Cardiac muscle cell (in vitro differentiated cells and primary cell): Measurements from ENCODE around the gene LRFN3. TPM values are rescaled to one million over a fixed set of nuclear protein-coding genes. Genes with fewer than 3 reads are reported as not detected.

Experiments
- DNase-seq, 2 donors: peaks; one replicate each; pipeline versions ENCODE4 v3.0.0 to v3.0.0-alpha.2; 2010 to 2017; ENCODE audit warnings: low read depth in 1 of 2, low spot score in 1 of 2
- H3K27ac ChIP-seq: fragments of 200-600 bp; sonication (generic); 2 replicates; pipeline ENCODE4 v1.5.1; 2016
- H3K27me3 ChIP-seq: fragments of 200-600 bp; sonication (generic); 2 replicates; pipeline ENCODE4 v1.6.0; 2016; ENCODE audit warnings: control low read depth
- H3K36me3 ChIP-seq: fragments of 200-600 bp; sonication (generic); 2 replicates; pipeline ENCODE4 v1.5.1; 2016; ENCODE audit warnings: control low read depth
- H3K4me1 ChIP-seq: fragments of 200-600 bp; sonication (generic); 2 replicates; pipeline ENCODE4 v1.8.1; 2017; ENCODE audit warnings: low read depth, mild to moderate bottlenecking, mixed run types
- H3K4me3 ChIP-seq: fragments of 200-600 bp; sonication (generic); 2 replicates; pipeline ENCODE4 v1.5.1; 2016; ENCODE audit warnings: mild to moderate bottlenecking
- H3K9me3 ChIP-seq: fragments of 200-600 bp; sonication (generic); 2 replicates; pipeline ENCODE4 v1.5.1; 2017; ENCODE audit warnings: low read depth, mild to moderate bottlenecking, control low read depth
- CTCF ChIP-seq: IDR thresholded peaks from 2 replicates; pipeline ENCODE4 v1.5.1; 2012; ENCODE audit warnings: low read depth, mild to moderate bottlenecking, low read length
- polyA plus RNA-seq: library from polyadenylated mRNA; unstranded; fragments of >200 nt; fragmentation: Nextera tagmentation; extraction: Ambion mirVana; gene quantifications from 2 replicates; pipeline ENCODE4 v1.2.1, GENCODE V29; 2016
- total RNA-seq: library from RNA; depleted of rRNA; stranded (reverse); fragments of >200 nt; gene quantifications from 2 replicates; pipeline ENCODE4 v1.2.3, GENCODE V29; 2016

The LRFN3 gene
- total and polyA plus RNA-seq, 2 experiments from 2014 or later = 14.3 to 16.0 TPM

DNA sequence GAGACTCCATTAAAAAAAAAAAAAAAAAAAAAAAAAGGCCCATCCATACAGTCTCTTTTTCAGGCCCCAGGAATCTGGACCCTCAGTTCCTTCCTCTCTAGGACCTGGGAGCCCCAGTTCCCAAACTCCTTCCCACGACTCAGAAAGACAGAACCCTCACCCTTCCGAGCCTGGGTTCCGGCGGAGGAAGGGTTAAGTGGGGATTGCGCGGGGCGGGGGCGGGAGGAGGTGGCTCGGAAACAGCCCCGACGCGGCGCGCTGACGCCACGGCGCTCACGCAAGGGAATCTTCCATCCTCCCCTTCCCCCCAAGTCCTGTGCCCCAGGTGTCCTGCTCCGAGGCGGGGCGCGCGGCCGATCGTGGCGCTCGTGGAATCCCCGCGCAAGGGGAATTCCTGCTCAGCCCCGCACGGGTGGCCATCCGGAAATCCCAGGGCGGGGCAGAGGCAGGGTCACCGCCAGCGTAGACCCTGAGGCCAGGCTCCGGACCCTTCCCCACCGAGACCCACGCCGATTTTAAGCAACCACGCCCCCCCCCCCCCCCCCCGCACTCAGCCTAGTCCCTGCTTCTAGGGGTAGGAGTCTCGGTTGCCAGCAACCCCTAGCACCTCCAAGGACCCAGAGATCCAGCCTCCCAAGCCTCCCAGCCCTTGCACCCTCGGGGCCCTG lies 36.5 kb upstream of the LRFN3 start:
- peaks cover 4% of the 10 kb centered on the region for H3K36me3 ChIP-seq
- H3K27me3 ChIP-seq = no peaks in the 10 kb centered on the region
- H3K4me3 ChIP-seq = peak overlapping the region; percentile 86
- H3K4me1 ChIP-seq = no peaks in the 10 kb centered on the region
- TF ChIP-seq CTCF = no peak
- peak; percentile 80 to 82 for DNase-seq
- no peaks in the 10 kb centered on the region for H3K9me3 ChIP-seq
- no peak overlapping the region for H3K27ac ChIP-seq

DNA sequence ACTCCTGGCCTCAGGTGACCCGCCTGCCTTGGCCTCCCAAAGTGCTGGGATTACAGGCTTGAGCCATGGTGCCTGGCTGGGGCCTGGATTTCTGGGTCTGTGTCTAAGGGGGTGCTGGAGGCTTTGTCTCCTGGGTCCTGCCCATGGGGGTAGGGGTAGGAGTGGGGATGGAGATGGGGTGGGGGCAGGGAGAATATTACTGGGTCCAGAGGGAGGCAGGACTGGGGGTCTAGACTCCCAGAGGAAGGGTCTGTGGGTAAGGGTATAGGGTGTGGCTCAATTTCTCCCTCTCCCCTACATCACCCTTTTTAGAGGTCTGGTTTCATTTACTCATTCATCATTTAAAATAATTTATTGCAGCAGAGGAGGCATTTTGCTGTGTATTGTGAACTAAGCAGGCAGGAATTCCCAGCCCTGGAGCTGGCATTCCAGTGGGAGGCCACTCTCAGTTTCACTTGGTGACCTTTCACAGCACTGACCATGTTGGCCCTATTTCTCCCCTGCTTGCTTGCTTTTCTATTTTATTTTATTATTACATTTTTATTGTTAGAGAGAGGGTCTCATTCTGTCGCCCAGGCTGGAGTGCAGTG lies 35.0 kb upstream of the LRFN3 start:
- no peaks in the 10 kb centered on the region for H3K9me3 ChIP-seq
- H3K36me3 ChIP-seq = no peaks in the 10 kb centered on the region
- H3K27me3 ChIP-seq = no peaks in the 10 kb centered on the region
- no peak overlapping the region for H3K27ac ChIP-seq
- H3K4me3 ChIP-seq = no peak overlapping the region
- DNase-seq = peak in 1 of 2 donors; percentile 25
- H3K4me1 ChIP-seq = no peaks in the 10 kb centered on the region
- TF ChIP-seq CTCF = no peak

DNA sequence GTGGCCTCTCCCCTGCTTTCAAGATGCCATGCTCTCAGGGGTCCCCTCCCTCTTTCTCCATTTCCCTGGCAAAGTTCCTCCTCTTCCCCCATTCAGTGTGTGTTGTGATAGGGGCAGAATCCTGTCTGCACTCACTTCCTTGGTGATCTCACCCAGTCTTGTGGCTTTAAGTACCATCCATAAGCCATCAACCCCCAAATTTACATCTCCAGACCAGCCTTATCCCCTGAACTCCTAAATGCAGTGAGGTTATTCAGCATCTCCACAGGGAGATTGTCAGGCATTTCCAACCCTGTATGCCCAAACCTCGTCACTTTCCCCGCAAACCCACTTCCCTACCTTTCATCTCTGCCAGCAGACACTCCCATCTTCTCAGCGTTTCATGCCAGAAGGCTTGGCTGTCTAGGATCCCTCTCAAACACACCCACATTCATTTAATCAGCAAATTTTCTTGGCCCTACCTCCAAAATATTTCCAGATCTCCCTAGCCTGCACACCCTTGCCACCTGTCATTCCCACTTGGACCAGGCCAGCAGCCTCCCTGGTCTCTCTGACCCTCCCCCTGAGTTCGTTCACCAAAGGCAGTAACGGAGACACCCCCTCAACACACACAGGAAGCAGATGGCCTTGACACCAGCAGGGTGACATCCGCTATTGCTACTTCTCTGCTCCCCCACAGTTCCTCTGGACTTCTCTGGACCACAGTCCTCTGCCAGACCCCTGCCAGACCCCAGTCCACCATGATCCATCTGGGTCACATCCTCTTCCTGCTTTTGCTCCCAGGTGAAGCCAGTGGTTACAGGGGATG lies 34.1 kb upstream of the LRFN3 start, which contains the start of gene HCST:
Gene HCST, plus strand, starts transcription at position 676 of the 808 bp plus-strand sequence. Its CDS starts 65 bp downstream, at position 741.
- peak in 1 of 2 donors; percentile 12 for DNase-seq
- Histone ChIP-seq H3K27me3 (no peaks in the 10 kb centered on the region), H3K36me3 (no peaks in the 10 kb centered on the region), H3K4me1 (peaks cover 4% of the 10 kb centered on the region), H3K9me3 (no peaks in the 10 kb centered on the region), H3K4me3 (no peak within 1 kb of the TSS), H3K27ac (no peak within 1 kb of the TSS)
- TF ChIP-seq CTCF = no peak

GRCh38 chr19:35902870-35903475 lies 33.2 kb upstream of the LRFN3 start:
- no peaks in the 10 kb centered on the region for H3K36me3 ChIP-seq
- H3K4me3 ChIP-seq = no peak overlapping the region
- DNase-seq = no peak
- H3K27me3 ChIP-seq = no peaks in the 10 kb centered on the region
- peaks cover 12% of the 10 kb centered on the region for H3K4me1 ChIP-seq
- H3K27ac ChIP-seq = no peak overlapping the region
- TF ChIP-seq CTCF = no peak
- H3K9me3 ChIP-seq = no peaks in the 10 kb centered on the region

DNA sequence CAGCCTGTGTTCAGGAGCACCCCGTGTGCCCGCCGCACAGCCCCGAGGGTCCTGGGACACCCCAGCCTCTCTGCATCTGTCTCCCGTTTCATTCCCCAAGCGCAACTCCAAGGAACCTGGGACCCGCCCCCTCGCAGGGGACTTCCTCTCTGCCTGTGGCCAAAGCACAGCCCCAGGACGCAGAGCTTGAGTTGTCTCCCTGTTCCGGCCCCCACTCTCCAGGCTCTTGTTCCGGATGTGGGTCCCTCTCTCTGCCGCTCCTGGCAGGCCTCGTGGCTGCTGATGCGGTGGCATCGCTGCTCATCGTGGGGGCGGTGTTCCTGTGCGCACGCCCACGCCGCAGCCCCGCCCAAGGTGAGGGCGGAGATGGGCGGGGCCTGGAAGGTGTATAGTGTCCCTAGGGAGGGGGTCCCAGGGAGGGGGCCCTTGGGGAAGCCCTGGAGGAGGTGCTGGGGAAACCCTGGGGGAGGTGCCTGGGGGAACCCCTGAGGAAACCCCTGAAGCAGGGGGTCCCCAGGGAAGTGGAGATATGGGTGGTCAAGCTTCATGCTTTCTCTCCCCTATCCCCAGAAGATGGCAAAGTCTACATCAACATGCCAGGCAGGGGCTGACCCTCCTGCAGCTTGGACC lies 32.5 kb upstream of the LRFN3 start:
- H3K4me1 ChIP-seq = peaks cover 12% of the 10 kb centered on the region
- no peaks in the 10 kb centered on the region for H3K27me3 ChIP-seq
- peak; percentile 65 to 73 for DNase-seq
- H3K36me3 ChIP-seq = no peaks in the 10 kb centered on the region
- no peak for TF ChIP-seq CTCF
- H3K4me3 ChIP-seq = no peak overlapping the region
- H3K9me3 ChIP-seq = no peaks in the 10 kb centered on the region
- H3K27ac ChIP-seq = no peak overlapping the region
